ENCODE measurements around the gene LPP.

- TF ChIP-seq POLR2A (IDR thresholded peaks at IDR 0.05; ENCODE audit: low read depth, low read length) (no peak), PAX5 (IDR thresholded peaks at IDR 0.05; ENCODE audit: insufficient read depth, low read length, severe bottlenecking) (no peak)
These were observed 35.0 kb downstream of the LPP start for GRCh38 chr3:188188911-188189310.

Measured in GM12891 (cell line).